GM12874 (cell line): ENCODE results near the gene CTDP1.

Experiments used
- CTCF ChIP-seq: IDR thresholded peaks from 2 replicates; pipeline ENCODE4 v1.5.1; 2011; ENCODE audit warnings: low read depth, mild to moderate bottlenecking, control low read depth, low read length, moderate library complexity; ENCODE audit not compliant: insufficient read depth

The CTDP1 gene

GRCh38 chr18:79697976-79698375, 18.4 kb downstream of the CTDP1 start:
- no peak for TF ChIP-seq CTCF

GRCh38 chr18:79698668-79699335, 19.2 kb downstream of the CTDP1 start:
- no peak for TF ChIP-seq CTCF

- TF ChIP-seq CTCF: no peak
Observed at GRCh38 chr18:79699653-79700052, 20.1 kb downstream of the CTDP1 start.

GRCh38 chr18:79702906-79703305, 23.3 kb downstream of the CTDP1 start:
- no peak for TF ChIP-seq CTCF

- no peak for TF ChIP-seq CTCF
Observed at GRCh38 chr18:79704631-79705030, 25.0 kb downstream of the CTDP1 start.

GRCh38 chr18:79705272-79705671, 25.7 kb downstream of the CTDP1 start:
- no peak for TF ChIP-seq CTCF

- TF ChIP-seq CTCF: no peak
Observed at GRCh38 chr18:79706006-79706405, 26.4 kb downstream of the CTDP1 start.
